ENCODE data around the gene LMBR1L.

LMBR1L gene

DNA sequence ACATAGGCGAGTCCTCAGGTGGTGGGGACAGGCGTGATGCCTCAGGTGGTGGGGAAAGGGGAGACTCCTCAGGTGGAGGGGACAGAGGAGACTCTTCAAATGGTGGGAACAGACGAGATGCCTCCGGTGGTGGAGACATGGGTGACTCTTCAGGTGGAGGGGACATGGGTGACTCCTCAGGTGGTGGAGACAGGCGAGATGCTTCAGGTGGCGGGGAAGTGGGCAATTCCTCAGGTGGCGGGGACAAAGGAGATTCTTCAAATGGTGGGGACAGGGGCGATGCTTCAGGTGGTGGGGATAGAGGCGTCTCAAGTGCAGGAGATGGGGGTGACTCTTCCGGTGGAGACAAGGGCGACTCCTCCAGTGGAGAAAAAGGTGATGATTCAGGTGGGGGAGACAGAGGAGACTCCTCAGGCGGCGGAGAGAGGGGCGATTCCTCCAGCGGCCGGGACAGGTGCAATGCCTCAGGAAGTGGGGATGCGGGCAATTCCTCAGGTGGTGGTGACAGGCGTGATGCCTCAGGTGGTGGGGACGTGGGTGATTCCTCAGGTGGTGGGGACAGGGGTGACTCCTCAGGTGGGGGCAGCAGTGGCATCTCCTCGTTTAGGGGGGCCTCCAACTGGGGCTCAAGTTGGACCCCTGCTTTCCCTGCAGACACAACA, 58.7 kb downstream of the LMBR1L start:
- no peak for DNase-seq (ENCODE audit: extremely low read depth, insufficient read length)
- Histone ChIP-seq H3K27me3 (replicated peaks; ENCODE audit: control insufficient read depth, insufficient read depth, low read length) (no peaks in the 10 kb centered on the region), H3K4me3 (replicated peaks; ENCODE audit: low read depth, low read length) (no peak overlapping the region), H3K36me3 (ENCODE audit: control insufficient read depth, insufficient read depth, low read length) (peaks cover 65% of the 10 kb centered on the region)
- no peak for TF ChIP-seq CTCF (IDR thresholded peaks at IDR 0.05; ENCODE audit: insufficient read depth, low read length, poor library complexity, severe bottlenecking)

GRCh38 chr12:49051373-49051764, 59.3 kb downstream of the LMBR1L start:
- no peaks in the 10 kb centered on the region for H3K27me3 ChIP-seq (replicated peaks; ENCODE audit: control insufficient read depth, insufficient read depth, low read length)
- H3K4me3 ChIP-seq (replicated peaks; ENCODE audit: low read depth, low read length), result no peak overlapping the region
- H3K36me3 ChIP-seq (ENCODE audit: control insufficient read depth, insufficient read depth, low read length), result peaks cover 68% of the 10 kb centered on the region
- DNase-seq (ENCODE audit: extremely low read depth, insufficient read length), result no peak
- TF ChIP-seq CTCF (IDR thresholded peaks at IDR 0.05; ENCODE audit: insufficient read depth, low read length, poor library complexity, severe bottlenecking), result no peak

DNA sequence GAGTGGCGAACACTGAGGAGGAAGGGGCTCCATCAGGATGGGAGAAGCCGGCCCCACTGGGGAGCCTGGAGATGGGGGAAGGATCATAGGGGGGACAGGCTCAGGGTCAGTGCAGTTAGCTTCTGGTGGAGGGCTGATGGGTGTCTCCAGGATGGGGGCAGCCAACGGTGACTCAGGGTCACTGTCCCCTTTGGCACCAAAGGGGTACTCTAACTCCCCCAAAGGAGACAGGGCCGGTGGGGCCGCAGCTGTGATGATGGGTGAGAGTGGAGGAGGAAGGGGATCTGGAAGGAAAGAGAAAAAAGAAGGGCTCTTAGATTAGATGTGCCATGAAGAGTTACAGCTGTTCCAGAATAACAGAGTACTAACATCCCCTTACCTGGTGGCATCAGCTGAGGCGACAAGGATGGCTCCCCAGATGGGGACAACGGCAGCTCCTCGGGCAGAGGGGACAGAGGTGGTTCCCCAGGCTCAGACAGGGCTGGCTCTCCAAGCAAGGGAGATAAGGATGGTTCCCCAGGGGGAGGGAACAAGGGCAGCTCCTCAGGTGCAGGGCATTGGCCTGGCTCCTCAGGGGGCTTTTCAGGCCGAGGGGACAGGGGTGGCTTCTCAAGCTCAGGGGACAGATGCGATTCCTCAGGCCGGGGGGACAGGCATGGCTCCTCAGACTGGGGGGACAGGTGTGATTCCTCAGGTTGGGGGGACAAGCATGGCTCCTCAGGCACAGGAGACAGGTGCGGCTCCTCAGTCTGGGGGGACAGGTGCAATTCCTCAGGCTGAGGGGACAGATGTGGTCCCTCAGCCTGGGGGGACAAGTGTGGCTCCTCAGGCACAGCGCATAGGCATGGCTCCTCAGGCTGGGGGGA, 59.9 kb downstream of the LMBR1L start:
- Histone ChIP-seq H3K36me3 (ENCODE audit: control insufficient read depth, insufficient read depth, low read length) (peaks cover 74% of the 10 kb centered on the region), H3K27me3 (replicated peaks; ENCODE audit: control insufficient read depth, insufficient read depth, low read length) (no peaks in the 10 kb centered on the region), H3K4me3 (replicated peaks; ENCODE audit: low read depth, low read length) (no peak overlapping the region)
- TF ChIP-seq CTCF (IDR thresholded peaks at IDR 0.05; ENCODE audit: insufficient read depth, low read length, poor library complexity, severe bottlenecking), result no peak
- DNase-seq (ENCODE audit: extremely low read depth, insufficient read length), result no peak

- H3K4me3 ChIP-seq (replicated peaks; ENCODE audit: low read depth, low read length), result no peak overlapping the region
- peaks cover 79% of the 10 kb centered on the region for H3K36me3 ChIP-seq (ENCODE audit: control insufficient read depth, insufficient read depth, low read length)
- TF ChIP-seq CTCF (IDR thresholded peaks at IDR 0.05; ENCODE audit: insufficient read depth, low read length, poor library complexity, severe bottlenecking), result no peak
- H3K27me3 ChIP-seq (replicated peaks; ENCODE audit: control insufficient read depth, insufficient read depth, low read length), result no peaks in the 10 kb centered on the region
- DNase-seq (ENCODE audit: extremely low read depth, insufficient read length), result no peak
Measured at GRCh38 chr12:49049566-49050224, 61.0 kb downstream of the LMBR1L start.

DNA sequence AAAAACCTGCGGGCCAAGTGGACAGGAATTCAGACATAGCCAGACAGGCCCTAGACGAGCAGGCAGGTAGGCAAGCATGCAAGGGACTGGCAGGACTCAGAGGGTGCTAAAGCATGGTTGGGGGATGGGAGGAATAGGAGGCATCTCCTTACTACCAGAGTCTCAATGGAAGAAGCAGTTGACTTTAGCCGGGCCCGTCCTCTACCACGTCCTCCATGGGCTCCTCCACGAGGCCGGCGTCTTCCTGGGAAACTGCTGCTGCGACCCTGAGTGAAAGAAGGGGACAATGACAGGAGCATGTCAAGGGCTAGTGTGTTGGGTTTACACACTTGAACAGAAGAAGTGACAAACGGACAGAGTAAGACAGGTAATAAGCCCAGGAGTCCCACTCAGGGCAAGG, 61.7 kb downstream of the LMBR1L start:
- Histone ChIP-seq H3K27me3 (replicated peaks; ENCODE audit: control insufficient read depth, insufficient read depth, low read length) (no peaks in the 10 kb centered on the region), H3K4me3 (replicated peaks; ENCODE audit: low read depth, low read length) (no peak overlapping the region), H3K36me3 (ENCODE audit: control insufficient read depth, insufficient read depth, low read length) (peaks cover 80% of the 10 kb centered on the region)
- TF ChIP-seq CTCF (IDR thresholded peaks at IDR 0.05; ENCODE audit: insufficient read depth, low read length, poor library complexity, severe bottlenecking), result no peak
- DNase-seq (ENCODE audit: extremely low read depth, insufficient read length), result no peak
